HFF-Myc (cell line): ENCODE data around the gene DGKI.

ENCODE experiments used
- DNase-seq: peaks from one replicate; pipeline ENCODE4 v3.0.0-alpha.2; 2011; ENCODE audit warnings: low read depth; ENCODE audit errors: extremely low read depth
- H3K4me3 ChIP-seq: replicated peaks from 2 replicates; pipeline ENCODE4 v1.5.1; 2011; ENCODE audit warnings: low read depth, mild to moderate bottlenecking, control low read depth, low read length
- CTCF ChIP-seq: IDR thresholded peaks from 2 replicates; pipeline ENCODE4 v1.5.1; 2012; ENCODE audit warnings: mild to moderate bottlenecking, low read depth, low read length, control low read depth; ENCODE audit errors: missing control alignments

DGKI gene

GRCh38 chr7:137578541-137578940 lies 268.2 kb downstream of the DGKI start:
- no peak for DNase-seq
- H3K4me3 ChIP-seq, result no peak overlapping the region
- TF ChIP-seq CTCF, result no peak

GRCh38 chr7:137577184-137577583 lies 269.6 kb downstream of the DGKI start:
- no peak for DNase-seq
- TF ChIP-seq CTCF, result no peak
- H3K4me3 ChIP-seq, result no peak overlapping the region

GRCh38 chr7:137576481-137576880 lies 270.3 kb downstream of the DGKI start:
- DNase-seq, result no peak
- TF ChIP-seq CTCF, result no peak
- H3K4me3 ChIP-seq, result no peak overlapping the region

- TF ChIP-seq CTCF, result no peak
- no peak for DNase-seq
- no peak overlapping the region for H3K4me3 ChIP-seq
These were observed 272.0 kb downstream of the DGKI start for GRCh38 chr7:137574812-137575211.

- no peak for DNase-seq
- TF ChIP-seq CTCF, result no peak
- H3K4me3 ChIP-seq, result no peak overlapping the region
These were observed 274.6 kb downstream of the DGKI start for GRCh38 chr7:137572056-137572784.

GRCh38 chr7:137564677-137565076 lies 282.1 kb downstream of the DGKI start:
- H3K4me3 ChIP-seq, result no peak overlapping the region
- DNase-seq, result no peak
- no peak for TF ChIP-seq CTCF

GRCh38 chr7:137563981-137564380 lies 282.8 kb downstream of the DGKI start:
- DNase-seq, result no peak
- TF ChIP-seq CTCF, result no peak
- no peak overlapping the region for H3K4me3 ChIP-seq
